ENCODE results near the gene POU2F2. TPM values are rescaled to one million over a fixed set of nuclear protein-coding genes. Genes with fewer than 3 reads are reported as not detected.

The POU2F2 gene
- total RNA-seq, 2 experiments from 2014 or later: 33.5 to 59.5 TPM

DNA sequence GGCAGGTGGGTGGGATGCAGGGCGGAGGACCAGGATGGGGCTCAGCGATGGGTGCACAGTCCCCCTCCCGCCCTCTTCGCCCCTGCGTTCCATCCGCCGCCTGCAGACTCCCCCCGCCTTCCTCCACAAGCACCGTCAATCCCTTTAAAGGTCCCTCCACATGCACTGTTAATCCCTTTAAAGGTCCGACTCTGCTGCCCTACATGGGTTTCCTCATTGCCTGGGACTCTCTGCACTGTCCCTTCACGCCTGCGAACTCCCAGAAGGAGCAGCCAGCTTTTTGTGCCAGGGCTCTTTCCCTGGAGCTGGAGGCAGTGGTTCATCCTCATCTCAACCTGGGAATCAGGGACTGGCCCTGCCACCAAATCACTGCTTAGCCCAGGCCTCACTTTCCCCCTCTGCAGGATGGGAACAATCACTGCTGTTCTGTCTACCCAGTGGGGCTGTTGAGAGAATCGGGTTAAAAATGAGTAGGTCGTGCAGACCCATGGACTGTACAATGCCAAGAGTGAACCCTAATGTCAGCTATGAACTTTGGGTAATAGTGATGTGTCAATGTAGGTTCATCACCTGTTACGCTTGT lies 35.9 kb downstream of the POU2F2 start:
- TF ChIP-seq, protein P1, sequence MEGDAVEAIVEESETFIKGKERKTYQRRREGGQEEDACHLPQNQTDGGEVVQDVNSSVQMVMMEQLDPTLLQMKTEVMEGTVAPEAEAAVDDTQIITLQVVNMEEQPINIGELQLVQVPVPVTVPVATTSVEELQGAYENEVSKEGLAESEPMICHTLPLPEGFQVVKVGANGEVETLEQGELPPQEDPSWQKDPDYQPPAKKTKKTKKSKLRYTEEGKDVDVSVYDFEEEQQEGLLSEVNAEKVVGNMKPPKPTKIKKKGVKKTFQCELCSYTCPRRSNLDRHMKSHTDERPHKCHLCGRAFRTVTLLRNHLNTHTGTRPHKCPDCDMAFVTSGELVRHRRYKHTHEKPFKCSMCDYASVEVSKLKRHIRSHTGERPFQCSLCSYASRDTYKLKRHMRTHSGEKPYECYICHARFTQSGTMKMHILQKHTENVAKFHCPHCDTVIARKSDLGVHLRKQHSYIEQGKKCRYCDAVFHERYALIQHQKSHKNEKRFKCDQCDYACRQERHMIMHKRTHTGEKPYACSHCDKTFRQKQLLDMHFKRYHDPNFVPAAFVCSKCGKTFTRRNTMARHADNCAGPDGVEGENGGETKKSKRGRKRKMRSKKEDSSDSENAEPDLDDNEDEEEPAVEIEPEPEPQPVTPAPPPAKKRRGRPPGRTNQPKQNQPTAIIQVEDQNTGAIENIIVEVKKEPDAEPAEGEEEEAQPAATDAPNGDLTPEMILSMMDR (conservative IDR thresholded peaks at IDR 0.05; ENCODE audit: low read length): no peak
- Histone ChIP-seq H2AFZ (ENCODE audit: low read length) (no peak overlapping the region), H3K9me2 (ENCODE audit: insufficient read depth, low read length) (no peaks in the 10 kb centered on the region), H3K4me3 (ENCODE audit: low read depth, low read length, poor library complexity, severe bottlenecking) (no peak overlapping the region), H4K20me1 (ENCODE audit: insufficient read depth, low read length) (no peaks in the 10 kb centered on the region), H3K79me2 (ENCODE audit: insufficient read depth, low read depth, low read length) (no peaks in the 10 kb centered on the region), H3K36me3 (ENCODE audit: insufficient read depth, low read length) (peaks cover 96% of the 10 kb centered on the region), H3K27ac (ENCODE audit: low read depth, low read length, poor library complexity, severe bottlenecking) (no peak overlapping the region), H3K4me1 (ENCODE audit: insufficient read depth, low read length, poor library complexity, severe bottlenecking) (no peaks in the 10 kb centered on the region), H3K4me2 (ENCODE audit: low read length) (no peak overlapping the region), H3K9me3 (ENCODE audit: low read length) (no peaks in the 10 kb centered on the region)
- no peak for DNase-seq (ENCODE audit: low spot score)
- ChIA-PET CTCF (ENCODE audit: unreplicated experiment) (no interaction called here), POLR2A (interaction anchor here (0.6 to 0.7 kb wide), 3 partner anchors 14 to 236 kb away, joined by 5 to 8 read pairs (median 7); no protein-coding TSS in a partner anchor)
- no TSS peak for BruUV-seq (replicated peaks)
- intact Hi-C loops (cut with micrococcal nuclease; ENCODE audit: unreplicated experiment): no loop called here

DNA sequence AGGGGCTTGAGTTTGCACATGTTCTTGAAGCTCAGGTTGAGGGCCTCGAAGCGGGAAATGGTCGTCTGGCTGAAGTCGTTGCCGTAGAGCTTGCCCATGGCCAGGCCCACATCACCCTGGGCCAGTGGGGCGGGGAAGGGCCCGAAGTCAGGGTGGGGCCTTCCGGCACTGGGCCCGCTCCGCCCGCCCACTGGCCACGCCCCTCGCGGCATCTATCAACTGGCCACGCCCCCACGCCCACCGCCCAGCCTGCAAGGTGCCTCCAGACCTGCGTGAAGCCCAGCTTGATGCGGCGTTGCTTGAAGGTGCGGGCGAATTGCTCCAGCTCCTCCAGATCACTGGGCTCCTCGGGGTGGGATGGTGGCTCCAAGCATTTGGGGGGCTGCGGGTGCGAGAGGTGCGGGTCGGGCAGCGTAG lies 36.4 kb downstream of the POU2F2 start:
- intact Hi-C loops (cut with micrococcal nuclease; ENCODE audit: unreplicated experiment): no loop called here
- TF ChIP-seq, protein P1 (conservative IDR thresholded peaks at IDR 0.05; ENCODE audit: low read length): no peak
- no peak for TF ChIP-seq EZH2phosphoT487 (IDR thresholded peaks at IDR 0.05; ENCODE audit: borderline replicate concordance, low read depth, low read length)
- Histone ChIP-seq H3K27ac (ENCODE audit: low read depth, low read length, poor library complexity, severe bottlenecking) (no peak overlapping the region), H2AFZ (ENCODE audit: low read length) (no peak overlapping the region), H3K4me1 (ENCODE audit: insufficient read depth, low read length, poor library complexity, severe bottlenecking) (no peaks in the 10 kb centered on the region), H4K20me1 (ENCODE audit: insufficient read depth, low read length) (no peaks in the 10 kb centered on the region), H3K79me2 (ENCODE audit: insufficient read depth, low read depth, low read length) (no peaks in the 10 kb centered on the region), H3K9me2 (ENCODE audit: insufficient read depth, low read length) (no peaks in the 10 kb centered on the region), H3K4me3 (ENCODE audit: low read depth, low read length, poor library complexity, severe bottlenecking) (no peak overlapping the region), H3K9me3 (ENCODE audit: low read length) (no peaks in the 10 kb centered on the region), H3K36me3 (ENCODE audit: insufficient read depth, low read length) (peaks cover 96% of the 10 kb centered on the region), H3K4me2 (ENCODE audit: low read length) (no peak overlapping the region)
- no TSS peak for BruUV-seq (replicated peaks)
- no peak for DNase-seq (ENCODE audit: low spot score)
- ChIA-PET CTCF (ENCODE audit: unreplicated experiment) (no interaction called here), POLR2A (no interaction called here)

DNA sequence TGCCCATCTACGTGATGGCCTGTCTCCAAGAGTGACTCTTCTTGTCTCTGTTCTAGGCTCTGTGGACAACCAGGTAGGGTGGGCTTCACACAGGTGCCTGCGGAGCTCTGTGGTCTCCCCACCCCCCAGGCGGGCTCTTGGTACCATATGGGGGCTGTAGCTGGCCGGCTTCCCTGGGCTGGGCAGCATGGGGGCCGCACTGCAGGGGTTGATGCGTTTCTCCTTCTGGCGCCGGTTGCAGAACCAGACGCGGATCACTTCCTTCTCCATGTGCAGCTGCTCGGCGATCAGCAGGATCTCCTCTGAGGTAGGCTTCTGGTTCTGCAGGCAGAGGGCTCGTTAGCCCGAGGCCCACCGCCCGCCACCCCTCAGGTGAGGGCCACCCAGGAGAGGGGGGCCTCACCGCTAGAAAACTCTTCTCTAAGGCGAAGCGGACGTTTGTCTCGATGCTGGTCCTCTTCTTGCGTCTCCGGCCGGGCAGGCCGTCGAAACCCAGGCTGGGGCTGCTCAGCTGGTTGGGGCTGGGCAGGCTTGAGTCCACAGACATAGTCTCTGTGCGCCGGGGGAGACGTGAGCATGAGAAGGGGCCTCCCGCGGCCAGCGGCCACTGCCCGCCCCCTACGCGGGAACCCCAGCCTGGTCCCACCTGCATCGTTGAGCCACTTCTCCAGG lies 37.0 kb downstream of the POU2F2 start:
- H4K20me1 ChIP-seq (ENCODE audit: insufficient read depth, low read length): no peaks in the 10 kb centered on the region

More for the DNA sequence above, 37.0 kb downstream of the POU2F2 start:
- H3K9me3 ChIP-seq (ENCODE audit: low read length): no peaks in the 10 kb centered on the region
- H3K27ac ChIP-seq (ENCODE audit: low read depth, low read length, poor library complexity, severe bottlenecking): no peak overlapping the region
- CTCF ChIA-PET (ENCODE audit: unreplicated experiment): interaction anchor here (1.1 kb wide), 1 partner anchor 10 kb away, joined by 3 read pairs; no protein-coding TSS in a partner anchor
- no TSS peak for BruUV-seq (replicated peaks)
- no peak overlapping the region for H2AFZ ChIP-seq (ENCODE audit: low read length)
- no peak overlapping the region for H3K4me2 ChIP-seq (ENCODE audit: low read length)
- no peak overlapping the region for H3K4me3 ChIP-seq (ENCODE audit: low read depth, low read length, poor library complexity, severe bottlenecking)
- H3K9me2 ChIP-seq (ENCODE audit: insufficient read depth, low read length): no peaks in the 10 kb centered on the region
- no peak for TF ChIP-seq EZH2phosphoT487 (IDR thresholded peaks at IDR 0.05; ENCODE audit: borderline replicate concordance, low read depth, low read length)
- TF ChIP-seq, protein P1 (conservative IDR thresholded peaks at IDR 0.05; ENCODE audit: low read length): no peak
- peaks cover 96% of the 10 kb centered on the region for H3K36me3 ChIP-seq (ENCODE audit: insufficient read depth, low read length)
- no peaks in the 10 kb centered on the region for H3K79me2 ChIP-seq (ENCODE audit: insufficient read depth, low read depth, low read length)
- DNase-seq (ENCODE audit: low spot score): no peak
- POLR2A ChIA-PET: interaction anchor here (0.5 kb wide), 1 partner anchor 11 kb away, joined by 5 read pairs; no protein-coding TSS in a partner anchor
- intact Hi-C loops (cut with micrococcal nuclease; ENCODE audit: unreplicated experiment): no loop called here
- peaks cover 3% of the 10 kb centered on the region for H3K4me1 ChIP-seq (ENCODE audit: insufficient read depth, low read length, poor library complexity, severe bottlenecking)

Data from OCI-LY7 (cell line).